Upper lobe of left lung (tissue), 4 donors: ENCODE results near the gene CLDN5.

Source experiments
- EP300 ChIP-seq, 4 donors: sonication (generic); formaldehyde crosslinking; IDR thresholded peaks; one replicate each; pipeline ENCODE4 v1.5.1; 2017; ENCODE audit warnings: antibody characterized with exemption in 4 of 4, control low read depth in 2 of 4
- POLR2A ChIP-seq, 4 donors: fragments of 450-650 bp; IDR thresholded peaks; one replicate each; pipeline ENCODE4 v1.5.1; 2016 to 2017; ENCODE audit warnings: antibody characterized with exemption in 4 of 4, mild to moderate bottlenecking in 2 of 4
- TF ChIP-seq, protein P1 (sequence below), 6 experiments: fragments of 450-650 bp in 4 of 6; fragments of 200-600 bp in 2 of 6; sonication (generic) in 2 of 6; IDR thresholded peaks; one replicate each; pipeline ENCODE4 v1.5.1; 2016 to 2019; ENCODE audit warnings: antibody characterized with exemption in 6 of 6

DNA sequence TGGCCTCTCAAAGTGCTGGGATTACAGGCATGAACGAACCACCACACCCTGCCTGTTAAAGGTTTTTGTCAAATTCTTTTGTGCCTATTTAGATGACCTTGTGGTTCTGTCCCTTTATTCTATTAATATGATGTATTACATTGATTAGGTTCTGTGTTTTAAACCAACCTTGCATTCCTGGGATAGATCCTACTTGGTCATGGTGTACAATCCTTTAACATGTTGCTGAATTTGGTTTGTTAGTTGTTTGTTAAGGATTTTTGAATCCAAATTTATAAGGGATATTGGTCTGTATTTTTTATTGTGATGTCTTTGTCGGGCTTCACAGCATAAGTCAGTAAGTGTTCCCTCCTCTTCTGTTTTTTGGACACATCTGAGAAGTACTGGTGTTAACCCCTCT, 29.0 kb upstream of the CLDN5 start:
- TF ChIP-seq POLR2A (IDR thresholded peaks at IDR 0.05), result no peak
- TF ChIP-seq, protein P1, sequence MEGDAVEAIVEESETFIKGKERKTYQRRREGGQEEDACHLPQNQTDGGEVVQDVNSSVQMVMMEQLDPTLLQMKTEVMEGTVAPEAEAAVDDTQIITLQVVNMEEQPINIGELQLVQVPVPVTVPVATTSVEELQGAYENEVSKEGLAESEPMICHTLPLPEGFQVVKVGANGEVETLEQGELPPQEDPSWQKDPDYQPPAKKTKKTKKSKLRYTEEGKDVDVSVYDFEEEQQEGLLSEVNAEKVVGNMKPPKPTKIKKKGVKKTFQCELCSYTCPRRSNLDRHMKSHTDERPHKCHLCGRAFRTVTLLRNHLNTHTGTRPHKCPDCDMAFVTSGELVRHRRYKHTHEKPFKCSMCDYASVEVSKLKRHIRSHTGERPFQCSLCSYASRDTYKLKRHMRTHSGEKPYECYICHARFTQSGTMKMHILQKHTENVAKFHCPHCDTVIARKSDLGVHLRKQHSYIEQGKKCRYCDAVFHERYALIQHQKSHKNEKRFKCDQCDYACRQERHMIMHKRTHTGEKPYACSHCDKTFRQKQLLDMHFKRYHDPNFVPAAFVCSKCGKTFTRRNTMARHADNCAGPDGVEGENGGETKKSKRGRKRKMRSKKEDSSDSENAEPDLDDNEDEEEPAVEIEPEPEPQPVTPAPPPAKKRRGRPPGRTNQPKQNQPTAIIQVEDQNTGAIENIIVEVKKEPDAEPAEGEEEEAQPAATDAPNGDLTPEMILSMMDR (IDR thresholded peaks at IDR 0.05), result no peak
- TF ChIP-seq EP300 (IDR thresholded peaks at IDR 0.05), result no peak
